ENCODE results near the gene RPL7L1. TPM values are rescaled to one million over a fixed set of nuclear protein-coding genes. Genes with fewer than 3 reads are reported as not detected.
"Not testable (repeated sequence)": the region's sequence is repeated elsewhere in the genome, so short reads cannot be mapped to it uniquely, and the experiment has no call there.

The RPL7L1 gene
- total RNA-seq (2014; rRNA removed; shearing (Covaris generic)), result 63.6 and 67.1 TPM in 2 replicates

DNA sequence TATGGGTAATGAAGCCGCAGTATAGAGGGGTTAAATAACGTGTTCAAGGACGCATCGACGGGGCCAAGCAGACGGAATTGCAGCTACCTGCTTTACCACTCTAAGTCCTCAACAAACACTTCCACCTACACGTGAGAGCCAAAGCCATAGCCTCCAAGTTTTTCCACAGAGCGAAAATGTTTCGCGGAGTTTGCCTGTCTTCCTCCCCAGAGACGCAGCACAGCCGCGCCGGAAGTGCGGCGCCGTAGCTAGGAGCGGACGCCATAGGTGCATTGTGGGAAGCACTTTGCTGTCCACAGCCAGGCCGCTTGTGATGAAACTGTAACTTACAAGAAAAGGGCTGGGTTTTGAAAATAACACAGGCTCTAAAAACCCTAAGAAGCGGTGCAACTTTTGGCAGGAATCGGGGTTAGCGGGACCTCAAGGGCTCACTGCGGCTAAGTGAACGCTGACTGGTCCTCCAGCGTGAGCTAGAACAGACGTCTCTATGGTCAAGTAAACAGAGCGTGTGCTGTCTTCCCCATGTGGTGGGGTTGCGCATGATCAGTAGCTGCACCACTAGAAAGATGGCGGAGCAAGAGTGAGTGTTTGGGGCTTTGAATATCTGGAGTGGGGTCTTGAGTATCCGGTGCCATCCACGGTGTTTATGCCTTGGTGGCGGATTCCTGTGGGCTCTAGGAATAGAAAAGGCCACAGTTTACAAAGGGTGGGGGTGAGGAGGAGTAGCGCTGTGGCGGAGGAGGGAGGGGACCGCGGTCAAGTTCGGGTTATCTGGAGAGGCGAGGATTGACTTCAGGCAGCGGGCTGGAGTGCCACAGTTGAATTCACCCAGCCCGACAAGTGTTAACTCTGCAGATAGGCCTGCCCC lies at the start of gene RPL7L1:
RPL7L1 (plus strand) TSS at position 245 of the 868 bp plus-strand sequence; CDS start at position 540, 295 bp downstream.
- DNase-seq (ENCODE audit: low spot score), result peak; percentile 91

DNA sequence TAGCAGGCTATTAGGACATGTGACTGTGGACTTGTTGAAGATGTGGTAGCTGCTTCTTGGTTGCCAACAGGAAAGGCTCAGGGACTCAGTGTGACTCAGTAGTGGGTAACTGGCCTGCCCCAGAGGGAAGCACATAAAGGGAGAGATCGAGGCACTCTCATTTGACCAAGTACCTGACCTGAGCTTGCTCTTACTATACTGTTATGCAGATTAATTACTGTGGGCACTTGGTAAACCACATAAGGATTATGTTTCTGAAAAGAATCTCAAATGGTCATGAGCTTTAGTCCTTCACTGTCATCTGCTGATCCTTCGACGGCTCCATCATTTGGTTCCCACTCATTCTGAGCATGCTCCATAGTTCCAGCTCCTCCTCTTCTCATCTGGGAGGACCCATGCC lies 48.2 kb upstream of the RPL7L1 start:
- no peak for DNase-seq (ENCODE audit: low spot score)

DNA sequence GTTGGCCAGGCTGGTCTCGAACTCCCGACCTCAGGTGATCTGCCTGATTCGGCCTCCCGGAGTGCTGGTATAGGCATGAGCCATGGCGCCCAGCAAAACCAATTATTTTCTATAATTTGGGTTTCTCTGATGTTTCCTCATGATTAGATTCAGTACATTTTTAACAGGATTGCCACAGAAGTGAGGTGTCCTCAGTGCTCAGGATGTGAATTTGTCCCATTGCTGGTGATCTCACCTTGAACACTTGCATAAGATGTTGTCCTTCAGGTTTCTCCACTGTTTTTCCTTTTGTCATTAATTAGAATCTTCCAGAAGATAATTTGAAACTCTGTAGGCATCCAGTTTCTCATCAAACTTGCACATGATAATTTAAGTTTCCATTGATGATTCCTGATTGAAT lies 45.4 kb upstream of the RPL7L1 start:
- DNase-seq (ENCODE audit: low spot score), result no peak

DNA sequence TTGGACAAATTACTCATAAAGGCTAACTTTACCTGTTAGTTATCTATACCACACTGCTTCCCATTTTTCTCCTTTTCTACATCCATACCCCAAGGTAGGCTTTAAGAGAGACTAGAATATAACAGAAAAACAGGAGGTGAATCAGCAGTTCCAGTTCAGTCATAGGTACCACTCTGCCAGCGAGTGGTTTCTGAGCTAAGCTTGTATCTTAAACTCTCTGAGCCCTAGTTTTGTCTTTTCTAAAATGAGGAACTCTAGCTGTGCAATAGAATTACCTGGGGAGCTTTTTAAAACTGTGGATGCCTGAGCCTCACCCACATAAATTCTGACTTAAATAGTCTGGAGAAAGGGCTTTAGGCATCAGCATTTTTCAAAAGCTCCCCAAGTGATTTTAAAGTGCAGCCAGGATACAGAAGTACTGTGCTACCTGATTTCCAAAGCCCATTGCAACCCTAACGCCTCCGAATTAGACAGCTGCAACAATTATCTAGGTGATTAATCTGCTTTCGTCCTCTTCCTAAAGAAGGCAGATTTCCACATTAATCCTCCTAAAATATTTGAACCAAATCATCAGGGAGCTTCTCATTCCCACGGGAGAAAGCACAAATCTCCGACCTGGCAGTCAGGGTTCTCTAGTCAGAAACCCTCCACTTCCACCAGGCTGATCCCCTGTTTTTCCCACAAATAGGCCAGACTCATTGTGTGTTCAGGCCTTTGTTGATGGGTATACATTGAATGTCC lies 37.4 kb upstream of the RPL7L1 start:
- DNase-seq (ENCODE audit: low spot score), result no peak

DNA sequence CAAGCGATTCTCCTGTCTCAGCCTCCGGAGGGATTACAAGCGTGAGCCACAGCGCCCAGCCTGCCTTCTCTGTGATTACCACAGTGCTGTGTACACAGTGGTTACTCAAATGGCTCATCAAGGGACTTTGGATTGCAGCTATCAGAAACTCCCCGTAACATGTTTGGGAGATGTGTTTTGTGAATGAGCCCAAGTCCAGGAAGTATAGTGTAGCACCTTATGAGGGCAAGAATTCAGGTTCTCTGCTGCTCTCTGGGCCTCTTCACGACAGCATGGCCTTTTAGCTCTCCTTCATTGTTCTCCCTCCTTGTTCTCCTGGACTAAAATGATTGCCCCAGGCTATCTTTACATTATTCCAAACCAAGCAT lies 34.1 kb upstream of the RPL7L1 start:
- DNase-seq (ENCODE audit: low spot score), result no peak

DNA sequence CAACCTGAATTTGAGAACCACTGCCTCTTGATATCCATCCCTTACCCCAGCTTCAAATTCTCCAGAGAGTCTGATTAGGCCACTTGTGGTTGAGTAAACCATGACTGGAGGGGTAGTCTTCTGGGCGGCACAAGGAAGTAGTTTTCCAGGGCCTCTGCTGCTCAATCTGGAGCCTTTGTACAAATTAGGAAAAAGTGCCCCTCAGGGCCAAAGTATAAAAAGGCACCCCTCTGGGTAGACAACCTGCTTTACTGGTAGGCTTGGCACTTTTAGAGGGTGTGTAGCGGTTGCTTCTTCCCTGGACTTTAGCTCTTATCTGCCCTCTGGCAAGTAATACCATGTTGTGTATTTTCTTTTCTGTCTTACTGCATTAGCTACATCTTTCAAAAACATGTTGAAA lies 32.9 kb upstream of the RPL7L1 start:
- no peak for DNase-seq (ENCODE audit: low spot score)

DNA sequence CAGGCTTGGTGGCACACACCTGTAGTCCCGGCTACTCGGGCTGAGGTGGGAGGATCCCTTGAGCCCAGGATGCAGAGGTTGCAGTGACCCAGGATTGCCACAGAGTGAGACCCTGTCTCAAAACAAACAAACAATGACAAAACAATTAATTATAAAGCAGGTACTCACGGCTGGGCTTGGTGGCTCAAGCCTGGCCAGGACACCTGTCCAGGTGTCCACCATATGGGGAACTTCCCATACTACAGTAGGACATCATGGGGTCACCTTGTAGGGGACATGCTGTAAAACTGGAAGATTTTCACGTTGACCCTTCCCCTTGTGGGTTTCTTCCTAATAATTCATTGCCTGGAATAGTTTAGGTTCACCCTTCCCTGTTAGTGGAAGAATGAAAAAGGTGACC lies 30.7 kb upstream of the RPL7L1 start:
- no peak for DNase-seq (ENCODE audit: low spot score)

DNA sequence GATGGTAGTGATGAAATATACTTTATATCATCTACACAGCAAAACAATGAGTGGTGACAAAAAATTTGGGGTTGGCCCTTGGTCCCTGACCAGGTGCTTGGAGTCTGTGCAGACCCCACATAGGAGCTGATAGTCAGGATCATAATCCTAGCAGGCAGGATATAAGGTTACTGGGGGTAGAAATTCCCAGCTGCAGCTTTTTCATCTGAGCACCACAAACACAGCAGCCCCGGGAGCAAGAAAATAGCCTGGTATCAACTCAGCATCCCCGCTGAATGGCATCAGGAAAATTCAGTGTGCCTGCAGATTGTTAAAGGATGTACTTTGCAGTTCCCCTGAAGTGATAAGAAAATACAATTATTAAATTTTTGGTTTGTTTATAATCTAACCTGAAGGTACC lies 27.8 kb upstream of the RPL7L1 start:
- no peak for DNase-seq (ENCODE audit: low spot score)

DNA sequence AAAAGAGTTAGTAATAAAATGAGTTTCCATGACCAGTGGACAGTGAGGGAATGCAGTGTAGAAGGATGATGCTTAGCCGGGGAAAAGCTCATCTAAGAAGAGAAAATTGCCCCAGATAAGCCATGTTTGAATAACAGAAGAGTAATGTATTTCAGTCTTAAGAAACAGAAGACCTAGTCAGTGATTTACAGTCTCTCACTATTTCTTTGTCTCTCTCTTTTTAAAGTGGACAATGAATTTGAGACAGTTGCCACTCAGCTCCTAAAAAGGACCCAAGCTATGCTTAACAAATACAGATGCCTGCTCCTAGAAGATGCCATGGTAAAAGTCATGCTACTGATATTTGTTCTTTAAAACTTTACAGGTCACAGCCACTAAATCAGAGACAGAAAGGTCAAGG lies 19.4 kb upstream of the RPL7L1 start:
- DNase-seq (ENCODE audit: low spot score), result no peak

DNA sequence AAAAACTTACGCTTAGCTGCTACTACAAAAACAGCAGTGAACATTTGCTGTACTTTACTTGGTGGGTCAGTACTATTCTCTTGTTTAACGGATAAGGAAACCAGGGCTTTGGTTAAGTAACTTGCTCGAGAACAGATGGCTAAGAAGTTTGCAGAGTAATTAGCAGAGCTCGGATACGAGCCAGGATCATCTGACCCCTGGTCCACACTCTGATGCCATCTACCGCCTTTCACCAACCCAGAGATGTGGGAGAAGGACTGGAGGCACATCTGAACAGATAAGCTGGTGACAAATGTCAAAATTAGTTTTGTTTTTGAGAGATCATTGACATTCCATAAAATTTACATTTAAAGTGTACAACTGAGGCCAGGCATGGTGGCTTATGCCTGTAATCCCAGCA lies 18.9 kb upstream of the RPL7L1 start:
- no peak for DNase-seq (ENCODE audit: low spot score)

DNA sequence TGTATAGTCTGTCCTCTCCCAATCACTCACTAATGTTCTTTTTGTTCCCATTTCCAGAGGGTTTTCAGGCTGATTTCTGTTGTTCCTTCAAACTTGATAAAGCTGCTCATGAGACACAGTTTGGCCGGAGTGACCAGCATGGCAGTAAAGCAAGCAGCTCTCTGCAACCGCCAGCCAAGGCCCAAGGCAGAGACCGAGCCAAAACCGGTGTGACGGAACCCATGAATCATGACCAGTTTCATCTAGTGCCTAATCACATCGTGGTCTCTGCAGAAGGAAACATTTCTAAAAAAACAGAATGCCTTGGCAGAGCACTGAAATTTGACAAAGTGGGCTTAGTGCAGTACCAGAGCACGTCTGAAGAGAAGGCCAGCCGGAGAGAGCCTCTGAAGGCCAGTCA lies 14.8 kb upstream of the RPL7L1 start:
- DNase-seq (ENCODE audit: low spot score), result no peak

DNA sequence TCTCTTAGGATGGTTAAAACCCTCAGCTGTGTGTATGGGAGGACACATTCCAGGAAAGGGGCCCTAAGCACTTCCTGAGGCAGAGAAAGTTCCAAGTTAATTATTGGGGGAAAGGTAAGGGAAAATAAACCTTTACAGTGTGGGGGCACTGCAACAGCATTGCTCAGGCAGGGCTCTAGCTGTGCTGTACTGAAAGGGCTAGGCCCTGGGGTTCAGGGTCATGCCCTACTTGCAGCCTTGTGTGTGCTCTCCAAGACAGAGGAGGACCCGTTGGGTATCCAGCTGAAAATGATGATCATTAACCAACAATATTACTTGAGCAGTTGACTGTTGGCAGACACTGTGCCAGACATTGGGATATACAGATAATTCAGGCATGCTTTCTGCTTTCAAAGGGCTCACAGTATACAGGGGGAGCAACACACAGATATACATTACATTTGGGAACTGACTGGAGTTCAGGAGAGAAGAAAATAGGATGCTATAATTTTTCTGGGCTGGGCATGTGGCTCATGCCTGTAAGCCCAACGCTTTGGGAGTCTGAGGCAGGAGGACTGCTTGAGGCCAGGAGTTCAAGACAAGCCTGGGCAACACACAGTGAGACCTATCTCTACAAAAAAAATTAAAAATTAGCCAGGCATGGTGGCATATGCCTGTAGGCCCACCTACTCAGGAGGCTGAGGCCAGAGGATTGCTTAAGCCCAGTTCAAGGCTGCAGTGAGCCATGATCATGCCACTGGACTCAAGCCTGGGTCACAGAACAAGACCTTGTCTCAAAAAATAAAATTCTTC lies 9.1 kb upstream of the RPL7L1 start:
- DNase-seq (ENCODE audit: low spot score), result no peak

DNA sequence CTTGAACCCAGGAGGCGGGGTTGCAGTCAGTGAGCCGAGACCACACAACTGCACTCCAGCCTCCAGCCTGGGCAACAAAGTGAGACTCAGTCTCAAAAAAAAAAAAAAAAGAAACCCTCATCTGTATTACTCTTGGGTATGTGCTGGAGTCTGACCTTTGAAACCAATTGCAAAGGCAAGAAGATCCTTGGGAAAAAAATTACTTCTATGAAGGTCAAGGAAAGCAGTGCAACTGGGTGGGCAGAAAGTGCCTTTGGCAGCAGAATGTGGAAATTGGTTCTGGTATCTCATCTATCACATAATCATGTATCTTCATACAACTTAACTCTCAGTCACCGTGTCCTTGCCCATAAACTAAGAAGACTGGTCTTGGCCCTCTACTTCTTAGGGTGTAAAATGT lies 7.7 kb upstream of the RPL7L1 start:
- DNase-seq (ENCODE audit: low spot score), result no peak

DNA sequence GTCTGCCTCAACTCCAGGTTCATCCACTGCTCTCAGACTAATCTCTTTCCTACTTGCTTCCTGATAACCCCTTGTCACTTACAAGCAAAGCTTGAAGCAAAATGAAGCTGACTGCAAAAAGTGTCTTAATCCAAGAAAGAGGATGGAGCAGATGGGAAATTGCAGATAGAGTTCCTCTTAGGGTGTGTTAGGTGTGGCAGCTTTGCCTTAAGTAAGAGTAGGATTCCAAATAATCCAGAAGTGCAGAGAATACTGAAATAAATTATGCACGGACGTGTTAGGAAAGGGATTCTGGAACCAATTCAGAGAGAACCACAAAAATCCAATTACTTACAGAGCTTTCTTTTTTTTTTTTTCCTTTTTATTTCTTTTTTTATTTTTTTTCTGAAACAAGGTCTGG lies 6.1 kb upstream of the RPL7L1 start:
- no peak for DNase-seq (ENCODE audit: low spot score)

DNA sequence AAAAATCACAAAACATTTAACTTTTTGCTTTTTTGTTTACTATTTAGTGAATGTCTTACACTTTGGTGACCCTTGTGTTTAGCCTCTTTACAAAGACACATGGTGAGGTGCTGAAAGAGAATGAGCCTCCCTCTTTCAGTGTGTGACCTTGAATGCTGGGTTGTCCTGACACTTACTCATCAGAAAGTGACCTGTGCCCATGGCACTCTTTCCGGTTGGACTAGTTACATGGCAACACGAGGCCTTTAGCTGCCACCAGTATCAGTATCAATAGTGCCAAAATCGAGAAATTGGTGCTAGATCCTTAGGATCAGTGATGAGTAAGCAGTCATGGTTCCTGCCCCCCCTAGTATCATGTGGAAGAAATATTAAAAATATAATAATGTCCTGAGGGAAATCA lies 1.7 kb upstream of the RPL7L1 start:
- DNase-seq (ENCODE audit: low spot score), result no peak

DNA sequence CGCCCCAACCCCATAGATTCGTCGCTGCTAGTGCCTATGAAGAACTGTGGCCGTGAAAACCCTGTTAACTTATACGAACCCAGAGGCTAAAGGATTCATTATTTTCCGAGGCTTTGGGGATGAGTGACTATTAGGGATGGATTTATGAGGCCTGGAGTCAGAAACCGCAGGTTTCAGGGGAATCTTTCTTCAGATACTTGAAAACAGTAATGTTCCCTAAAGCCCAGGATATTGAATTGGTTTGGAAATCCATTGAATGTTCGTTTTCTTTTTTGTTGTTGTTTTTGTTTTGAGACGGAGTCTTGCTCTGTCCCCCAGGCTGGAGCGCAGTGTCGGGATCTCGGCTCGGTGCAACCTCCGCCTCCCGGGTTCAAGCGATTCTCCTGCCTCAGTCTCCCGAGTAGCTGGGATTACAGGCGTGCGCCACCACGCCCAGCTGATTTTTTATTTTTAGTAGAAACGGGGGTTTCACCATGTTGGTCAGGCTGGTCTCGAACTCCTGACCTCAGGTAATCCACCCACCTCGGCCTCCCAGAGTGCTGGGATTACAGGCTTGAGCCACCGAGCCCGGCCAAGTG lies 913 bp downstream of the RPL7L1 start:
- DNase-seq (ENCODE audit: low spot score), result not testable (repeated sequence)

DNA sequence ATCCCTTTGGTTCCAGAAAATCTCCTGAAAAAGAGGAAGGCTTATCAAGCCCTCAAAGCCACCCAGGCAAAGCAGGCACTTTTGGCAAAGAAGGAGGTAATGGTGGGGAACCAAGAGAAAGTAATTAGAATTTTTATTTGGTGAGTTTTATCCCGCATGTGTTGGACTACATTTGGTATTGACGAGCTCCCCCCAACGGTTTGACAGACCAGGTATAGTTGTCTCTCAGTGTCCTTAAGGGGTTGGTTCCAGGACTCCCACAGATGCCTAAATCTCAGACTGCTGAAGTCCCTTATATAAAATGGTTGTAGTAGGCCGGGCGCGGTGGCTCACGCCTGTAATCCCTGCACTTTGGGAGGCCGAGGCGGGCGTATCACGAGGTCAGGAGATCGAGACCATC lies 1.5 kb downstream of the RPL7L1 start:
- not testable (repeated sequence) for DNase-seq (ENCODE audit: low spot score)

DNA sequence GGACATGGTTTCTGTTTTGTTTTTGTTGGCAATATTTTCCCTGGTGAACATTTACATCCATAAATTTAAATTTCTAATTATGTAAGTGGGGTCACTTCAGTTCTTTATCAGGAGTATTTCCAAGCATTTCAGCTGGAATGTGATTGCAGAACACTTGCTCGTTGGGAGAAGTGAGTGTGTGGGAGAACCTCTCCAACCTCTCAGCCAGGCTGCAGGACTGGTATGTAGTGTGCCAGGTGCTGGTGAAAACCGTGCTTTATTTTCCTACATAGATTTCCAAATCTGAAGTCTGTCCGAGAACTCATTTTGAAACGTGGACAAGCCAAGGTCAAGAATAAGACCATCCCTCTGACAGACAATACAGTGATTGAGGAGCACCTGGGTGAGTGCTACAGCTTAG lies 6.3 kb downstream of the RPL7L1 start:
- no peak for DNase-seq (ENCODE audit: low spot score)

DNA sequence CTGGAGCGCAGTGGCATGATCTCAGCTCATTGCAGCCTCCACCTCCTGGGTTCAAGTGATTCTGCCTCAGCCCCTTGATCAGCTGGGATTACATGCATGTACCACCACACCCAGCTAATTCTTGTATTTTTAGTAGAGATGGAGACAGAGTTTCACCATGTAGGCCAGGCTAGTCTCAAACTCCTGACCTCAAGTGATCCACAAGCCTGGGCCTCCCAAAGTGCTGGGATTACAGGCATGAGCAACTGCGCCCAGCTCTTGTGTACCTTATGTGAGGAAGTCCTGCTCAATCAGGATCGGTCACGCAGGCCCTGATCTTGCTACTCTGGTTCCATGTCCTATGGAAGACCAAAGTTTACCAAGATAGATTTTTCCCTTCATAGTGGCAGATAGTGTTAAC lies 8.8 kb downstream of the RPL7L1 start:
- DNase-seq (ENCODE audit: low spot score), result not testable (repeated sequence)

DNA sequence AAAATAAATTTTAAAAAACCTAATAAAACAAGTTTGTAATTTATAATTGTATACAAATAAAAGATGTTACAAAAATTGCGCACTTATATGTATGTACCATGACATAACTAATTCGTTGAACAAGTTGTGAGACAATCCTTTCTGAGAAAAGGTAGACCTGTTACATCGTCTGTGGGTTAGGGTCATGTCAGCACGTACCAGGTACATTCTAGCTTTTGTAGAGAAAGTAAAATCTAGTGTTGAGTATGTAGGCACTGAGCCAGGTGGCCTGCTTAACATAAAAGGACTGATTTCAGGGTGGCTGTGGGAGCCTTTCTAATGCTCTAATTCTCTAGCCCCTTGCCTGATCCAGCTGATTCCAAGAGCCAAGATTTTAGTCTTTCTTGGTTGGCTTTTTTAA lies 10.4 kb downstream of the RPL7L1 start:
- no peak for DNase-seq (ENCODE audit: low spot score)

DNA sequence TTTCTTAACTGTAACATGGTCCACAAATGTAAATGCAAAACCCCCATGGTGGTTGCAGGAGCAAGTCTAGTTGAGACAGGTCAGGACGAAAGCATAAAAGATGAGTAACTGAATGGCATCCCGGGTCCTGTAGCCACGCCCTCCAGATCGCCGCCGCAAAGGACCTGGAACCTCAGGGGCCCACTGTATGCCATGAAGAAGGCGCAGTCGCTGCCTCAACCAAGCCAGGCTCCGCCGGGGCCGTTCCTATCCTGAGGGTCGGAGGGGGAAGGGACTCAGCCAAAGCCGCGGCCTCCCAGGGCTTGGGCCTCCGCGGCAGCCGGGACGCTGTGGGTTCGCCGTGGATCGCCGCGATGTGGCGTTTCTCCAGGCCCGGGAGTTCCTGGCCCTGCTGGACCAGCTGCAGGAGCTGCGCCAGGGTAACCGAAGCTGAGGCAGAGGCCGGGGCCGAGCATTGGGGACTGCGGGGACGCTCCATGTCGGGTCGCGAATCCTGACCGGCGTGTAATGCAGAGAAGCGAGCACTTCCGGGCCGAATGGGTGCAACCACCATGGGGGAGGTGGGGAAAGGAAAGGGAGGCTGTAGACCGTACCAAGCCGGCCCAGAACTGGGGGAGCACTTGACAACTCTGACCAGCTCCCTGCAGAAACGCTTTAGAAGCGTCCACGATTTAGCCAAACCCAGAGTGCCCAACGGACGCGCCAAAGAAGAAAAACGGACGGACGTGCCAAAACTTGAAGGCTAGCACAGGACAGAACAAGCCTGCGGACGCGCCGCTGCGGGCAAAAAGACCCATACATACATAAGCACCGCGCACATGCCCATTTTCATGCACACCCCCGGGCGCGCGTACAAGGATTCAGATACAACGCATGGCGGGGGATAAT lies 11.1 kb downstream of the RPL7L1 start:
- DNase-seq (ENCODE audit: low spot score), result peak; percentile 97

Data from HT-29 (cell line).